Choroid plexus epithelial cell (primary cell): ENCODE measurements around the gene TP53I11.

Experiments used
- DNase-seq: peaks from one replicate; pipeline ENCODE4 v3.0.0-alpha.2; 2010; ENCODE audit warnings: low read depth
- H3K4me3 ChIP-seq: 2 replicates; pipeline ENCODE4 v1.5.1; 2011; ENCODE audit warnings: low read depth, mild to moderate bottlenecking, control low read depth, low read length, moderate library complexity
- TF ChIP-seq, protein P1 (sequence below): conservative IDR thresholded peaks from 2 replicates; pipeline ENCODE4 v1.5.1; 2011; ENCODE audit warnings: low read depth, mild to moderate bottlenecking, control low read depth, inconsistent platforms, low read length, moderate library complexity

The TP53I11 gene

DNA sequence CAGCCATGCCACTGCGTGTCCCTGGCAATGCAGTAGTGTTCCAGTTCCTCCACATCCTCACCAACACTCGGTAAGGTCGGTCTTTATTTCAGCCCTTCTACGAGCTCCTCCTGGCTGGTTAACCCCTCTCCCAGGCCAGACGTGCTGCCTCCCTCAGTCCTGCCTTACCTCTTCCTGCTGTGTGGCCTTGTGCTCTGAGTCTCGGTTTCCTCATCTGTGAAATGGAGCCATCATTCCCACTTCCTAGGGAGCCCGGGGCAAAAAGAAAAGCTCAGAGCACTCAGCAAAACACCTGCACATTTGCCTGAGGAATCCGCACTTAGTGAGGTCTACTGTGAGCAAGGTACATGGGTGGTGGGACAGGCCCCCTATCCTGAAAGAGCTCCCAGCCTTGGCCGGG, 9.8 kb downstream of the TP53I11 start:
- DNase-seq, result no peak
- H3K4me3 ChIP-seq, result no peak overlapping the region
- TF ChIP-seq, protein P1, sequence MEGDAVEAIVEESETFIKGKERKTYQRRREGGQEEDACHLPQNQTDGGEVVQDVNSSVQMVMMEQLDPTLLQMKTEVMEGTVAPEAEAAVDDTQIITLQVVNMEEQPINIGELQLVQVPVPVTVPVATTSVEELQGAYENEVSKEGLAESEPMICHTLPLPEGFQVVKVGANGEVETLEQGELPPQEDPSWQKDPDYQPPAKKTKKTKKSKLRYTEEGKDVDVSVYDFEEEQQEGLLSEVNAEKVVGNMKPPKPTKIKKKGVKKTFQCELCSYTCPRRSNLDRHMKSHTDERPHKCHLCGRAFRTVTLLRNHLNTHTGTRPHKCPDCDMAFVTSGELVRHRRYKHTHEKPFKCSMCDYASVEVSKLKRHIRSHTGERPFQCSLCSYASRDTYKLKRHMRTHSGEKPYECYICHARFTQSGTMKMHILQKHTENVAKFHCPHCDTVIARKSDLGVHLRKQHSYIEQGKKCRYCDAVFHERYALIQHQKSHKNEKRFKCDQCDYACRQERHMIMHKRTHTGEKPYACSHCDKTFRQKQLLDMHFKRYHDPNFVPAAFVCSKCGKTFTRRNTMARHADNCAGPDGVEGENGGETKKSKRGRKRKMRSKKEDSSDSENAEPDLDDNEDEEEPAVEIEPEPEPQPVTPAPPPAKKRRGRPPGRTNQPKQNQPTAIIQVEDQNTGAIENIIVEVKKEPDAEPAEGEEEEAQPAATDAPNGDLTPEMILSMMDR, result no peak

DNA sequence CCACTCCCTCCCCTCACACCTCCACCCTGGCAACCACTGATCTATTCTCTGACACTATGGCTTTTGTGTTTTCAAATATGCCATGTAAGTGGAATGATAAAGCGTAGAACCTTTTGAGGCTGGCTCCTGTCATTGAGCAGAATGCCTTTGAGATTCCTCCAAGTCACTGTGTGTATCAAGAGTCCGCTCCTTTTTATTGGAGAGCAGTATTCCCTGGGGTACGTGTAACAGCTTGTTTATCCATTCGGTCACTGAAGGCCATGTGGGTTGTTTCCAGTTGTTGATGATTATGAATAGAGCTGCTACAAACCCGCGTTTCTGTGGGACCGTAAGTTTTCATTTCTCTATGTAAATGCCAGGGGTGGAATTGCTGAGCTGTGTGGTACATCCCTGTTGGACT, 10.3 kb downstream of the TP53I11 start:
- no peak overlapping the region for H3K4me3 ChIP-seq
- TF ChIP-seq, protein P1, result no peak
- no peak for DNase-seq

DNA sequence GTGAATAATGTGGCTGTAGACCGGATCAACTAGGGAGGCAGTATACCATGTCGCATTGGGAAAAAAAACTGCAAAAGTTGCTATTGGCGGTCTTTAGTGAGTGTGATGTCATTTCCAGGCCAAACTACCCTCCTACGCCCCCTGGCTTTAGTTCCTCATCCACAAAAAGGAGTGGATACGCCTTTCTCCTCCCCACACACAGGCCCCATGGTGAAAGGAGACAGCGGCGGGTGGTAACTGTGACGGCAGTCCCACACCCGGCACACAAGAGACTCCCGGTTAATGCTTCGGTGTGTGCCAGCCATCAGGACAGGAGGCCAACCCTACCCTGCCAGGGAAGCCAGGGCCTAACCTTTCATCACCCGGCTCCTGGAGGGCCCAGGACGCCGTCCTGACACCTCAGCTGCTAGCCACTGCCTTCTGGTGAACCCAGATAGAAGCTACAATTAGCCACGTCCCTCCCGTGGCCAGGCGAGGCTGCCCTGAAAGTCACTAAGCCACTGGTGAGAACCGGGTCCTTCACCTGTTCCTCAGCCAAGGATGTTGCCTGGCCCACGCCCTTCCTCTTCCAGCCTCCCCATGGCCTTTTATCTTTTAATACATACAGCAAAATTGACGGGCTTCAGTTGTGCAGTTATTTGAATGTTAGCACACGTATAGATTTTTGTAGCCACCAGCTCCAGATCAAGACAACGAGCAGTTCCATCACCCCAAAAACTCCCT, 10.8 kb downstream of the TP53I11 start:
- no peak for DNase-seq
- no peak overlapping the region for H3K4me3 ChIP-seq
- TF ChIP-seq, protein P1, result peak; percentile 40

DNA sequence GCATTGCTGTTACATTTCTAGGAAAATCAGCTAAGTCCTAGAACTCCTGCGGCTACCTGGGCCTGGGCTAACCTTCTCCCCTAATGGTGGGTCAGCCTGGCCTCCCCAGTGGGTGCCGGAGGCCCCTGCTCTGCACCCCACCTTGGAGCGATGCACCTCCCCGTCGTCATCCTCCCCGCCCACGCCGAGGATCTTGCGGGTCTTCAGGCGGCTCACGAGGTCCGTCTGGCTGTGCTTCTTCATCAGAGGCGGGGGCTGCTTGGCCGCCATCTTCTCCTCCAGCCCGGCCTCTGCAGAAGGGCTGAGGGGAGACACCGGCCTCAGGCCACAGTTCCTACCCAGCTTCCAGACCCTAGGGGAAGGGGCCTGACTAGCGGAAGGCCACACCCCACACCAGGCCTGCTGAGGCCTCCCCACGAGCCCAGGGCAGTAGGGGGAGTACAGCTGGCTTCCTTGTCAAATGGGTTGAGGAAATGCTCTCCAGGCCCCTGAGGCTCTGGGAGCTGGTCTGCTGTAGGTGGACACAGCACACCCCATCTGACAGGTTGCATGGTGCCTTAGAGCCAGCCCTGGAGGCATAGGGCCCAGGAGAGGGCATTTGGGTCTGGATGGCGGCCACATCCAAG, 12.5 kb downstream of the TP53I11 start:
- TF ChIP-seq, protein P1, result no peak
- no peak for DNase-seq
- no peak overlapping the region for H3K4me3 ChIP-seq

DNA sequence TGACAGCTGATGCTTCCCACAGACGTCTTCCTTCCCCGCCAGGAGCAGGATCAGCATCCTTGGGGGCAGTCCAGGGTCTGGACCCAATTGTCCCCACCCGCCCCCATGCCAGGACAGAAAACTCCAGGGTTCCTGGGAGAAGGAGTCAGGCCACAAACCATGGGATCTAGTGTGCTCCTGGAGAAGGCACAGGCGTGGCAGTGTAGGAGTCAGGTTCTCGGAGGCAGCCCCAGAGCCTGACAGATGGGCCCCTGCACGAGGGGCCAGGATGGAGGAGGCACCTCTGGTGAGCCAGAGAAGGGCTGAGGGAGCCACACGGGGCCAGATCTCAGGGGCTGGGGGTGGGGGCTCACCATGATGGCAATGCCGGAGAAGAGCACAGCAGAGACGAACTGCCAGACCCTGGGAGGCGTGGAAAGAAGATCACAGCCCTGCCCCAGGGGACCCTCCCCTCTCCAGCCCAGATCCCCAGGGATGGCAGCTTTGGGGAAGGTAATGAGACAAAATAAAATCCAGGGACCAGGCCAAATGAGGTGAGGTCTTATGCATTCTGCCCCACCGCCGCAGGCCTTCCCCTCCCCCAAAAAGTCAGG, 13.6 kb downstream of the TP53I11 start:
- no peak overlapping the region for H3K4me3 ChIP-seq
- DNase-seq, result no peak
- TF ChIP-seq, protein P1, result no peak

DNA sequence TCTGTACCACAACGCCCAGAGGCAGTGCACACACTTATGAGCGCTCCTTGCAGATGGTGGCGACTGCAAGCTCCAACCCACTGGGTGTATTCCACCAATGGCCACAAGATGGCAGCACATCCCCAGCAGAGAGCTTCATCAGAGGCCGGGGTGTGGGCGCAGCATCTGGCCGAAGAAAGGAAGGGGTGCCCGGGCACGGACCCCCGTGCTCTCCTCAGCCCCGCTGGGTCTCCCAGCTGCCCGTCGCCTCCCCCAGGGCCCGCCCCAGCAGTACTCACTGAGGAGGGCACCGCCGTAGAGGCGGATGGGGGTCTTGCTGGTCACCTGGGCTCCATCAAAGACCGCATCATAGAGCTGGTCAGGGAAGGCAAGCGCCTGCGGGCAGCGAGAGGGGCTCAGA, 14.2 kb downstream of the TP53I11 start:
- no peak overlapping the region for H3K4me3 ChIP-seq
- TF ChIP-seq, protein P1, result peak; percentile 94
- peak; percentile 91 for DNase-seq
